H1 (cell line): ENCODE results near the gene RFX1. TPM values are rescaled to one million over a fixed set of nuclear protein-coding genes. Genes with fewer than 3 reads are reported as not detected.

ENCODE experiments used
- CTCF ChIA-PET: fragments of 300-600 bp; sonication (Branson Sonifier 250); formaldehyde crosslinking; loops from one replicate; lab custom pipeline; 2021; ENCODE audit not compliant: partially characterized antibody; lab: Charles Lee
- POLR2A ChIA-PET: fragments of 300-600 bp; sonication (Branson Sonifier 250); formaldehyde crosslinking; loops from one replicate; lab custom pipeline; 2021; ENCODE audit warnings: inconsistent platforms; ENCODE audit not compliant: partially characterized antibody; lab: Charles Lee
- DNase-seq, 2 experiments: peaks; one replicate each; pipeline versions ENCODE4 v3.0.0 to v3.0.0-alpha.2; 2010 to 2022; ENCODE audit warnings: low spot score in 2 of 2, low read depth in 1 of 2, mixed read lengths in 1 of 2
- FAIRE-seq: peaks from 2 replicates; lab custom pipeline; 2011; peaks lifted over from hg19 to GRCh38; lab: Jason Lieb, UNC
- H2AFZ ChIP-seq: 2 replicates; pipeline ENCODE4 v1.8.1; 2012; ENCODE audit warnings: low read length, inconsistent platforms
- H2AK5ac ChIP-seq: 2 replicates; pipeline ENCODE4 v1.6.1; 2013; ENCODE audit warnings: low read depth, low read length
- H2BK120ac ChIP-seq: replicated peaks from 2 replicates; pipeline ENCODE3; 2013; ENCODE audit warnings: low read depth, low read length, inconsistent platforms
- H2BK12ac ChIP-seq: 2 replicates; pipeline ENCODE4 v1.6.1; 2013; ENCODE audit warnings: low read depth, low read length
- H2BK15ac ChIP-seq: 2 replicates; pipeline ENCODE4 v1.6.1; 2013; ENCODE audit warnings: low read length
- H2BK20ac ChIP-seq: 2 replicates; pipeline ENCODE4 v1.6.1; 2013; ENCODE audit warnings: low read length
- H2BK5ac ChIP-seq: 2 replicates; pipeline ENCODE4 v1.6.1; 2013; ENCODE audit warnings: low read depth, low read length
- H3K14ac ChIP-seq: 2 replicates; pipeline ENCODE4 v1.6.1; 2013; ENCODE audit warnings: inconsistent platforms; ENCODE audit not compliant: insufficient read length
- H3K18ac ChIP-seq: 2 replicates; pipeline ENCODE4 v1.6.1; 2013; ENCODE audit warnings: low read length; ENCODE audit errors: extremely low read depth
- H3K23ac ChIP-seq: 2 replicates; pipeline ENCODE4 v1.6.1; 2013; ENCODE audit warnings: inconsistent platforms; ENCODE audit not compliant: insufficient read length
- H3K23me2 ChIP-seq: 2 replicates; pipeline ENCODE4 v1.6.1; 2013; ENCODE audit warnings: low read depth, low read length
- H3K27ac ChIP-seq: 2 replicates; pipeline ENCODE4 v1.6.1; 2011; ENCODE audit warnings: low read depth, low read length, inconsistent platforms
- H3K27me3 ChIP-seq, 4 experiments: replicated peaks in 1 of 4; 1 replicate in 1 of 4; 2 replicates in 3 of 4; pipeline versions ENCODE4 v1.6.1 to v1.8.1; 2011 to 2013; ENCODE audit warnings: low read length in 3 of 4, mild to moderate bottlenecking in 3 of 4, inconsistent platforms in 2 of 4, mixed read lengths in 2 of 4, moderate library complexity in 1 of 4; ENCODE audit not compliant: control insufficient read depth in 3 of 4, insufficient read depth in 3 of 4; ENCODE audit errors: extremely low read depth in 1 of 4
- H3K36me3 ChIP-seq, 4 experiments: 2 replicates each; pipeline versions ENCODE4 v1.6.1 to v1.8.1; 2011 to 2013; ENCODE audit warnings: mild to moderate bottlenecking in 4 of 4, low read length in 3 of 4, moderate library complexity in 2 of 4, control low read depth in 1 of 4, inconsistent platforms in 1 of 4; ENCODE audit not compliant: insufficient read depth in 4 of 4, control insufficient read depth in 2 of 4
- H3K4ac ChIP-seq: replicated peaks from 2 replicates; pipeline ENCODE3; 2013; ENCODE audit warnings: low read length, low read depth, mixed read lengths, inconsistent platforms; ENCODE audit not compliant: insufficient read length
- H3K4me1 ChIP-seq, 4 experiments: replicated peaks in 1 of 4; 1 replicate in 1 of 4; 2 replicates in 3 of 4; pipeline versions ENCODE4 v1.6.1 to v1.8.1; 2011 to 2013; ENCODE audit warnings: low read length in 3 of 4, inconsistent platforms in 2 of 4, mixed read lengths in 1 of 4; ENCODE audit not compliant: insufficient read depth in 4 of 4, control insufficient read depth in 3 of 4
- H3K4me2 ChIP-seq, 2 experiments: 2 replicates each; pipeline versions ENCODE4 v1.6.1 to v1.8.1; 2011 to 2013; ENCODE audit warnings: low read depth in 2 of 2, low read length in 2 of 2, control low read depth in 1 of 2, inconsistent platforms in 1 of 2, mild to moderate bottlenecking in 1 of 2; ENCODE audit not compliant: insufficient read depth in 1 of 2
- H3K4me3 ChIP-seq, 4 experiments: fragments of 200-600, 300-600 bp in 1 of 4; sonication (generic), shearing (Covaris generic), sonication (Bioruptor Twin) in 1 of 4; 2 replicates each; pipeline versions ENCODE4 v1.5.1 to v1.8.1; 2011 to 2016; ENCODE audit warnings: low read length in 4 of 4, low read depth in 3 of 4, control low read depth in 2 of 4, inconsistent platforms in 2 of 4, mild to moderate bottlenecking in 2 of 4, mixed read lengths in 1 of 4, moderate library complexity in 1 of 4; ENCODE audit not compliant: insufficient read depth in 2 of 4; ENCODE audit errors: extremely low read depth in 1 of 4
- H3K56ac ChIP-seq: replicated peaks from 2 replicates; pipeline ENCODE3; 2013; ENCODE audit warnings: low read depth, mild to moderate bottlenecking, mixed read lengths, low read length, inconsistent platforms; ENCODE audit not compliant: insufficient read length
- H3K79me1 ChIP-seq: 2 replicates; pipeline ENCODE4 v1.6.1; 2013; ENCODE audit warnings: low read depth, low read length, control low read depth
- H3K79me2 ChIP-seq, 2 experiments: 2 replicates each; pipeline versions ENCODE4 v1.6.1 to v1.8.1; 2012 to 2013; ENCODE audit warnings: low read length in 2 of 2, mild to moderate bottlenecking in 2 of 2, inconsistent platforms in 1 of 2; ENCODE audit not compliant: insufficient read depth in 2 of 2, control insufficient read depth in 1 of 2
- H3K9ac ChIP-seq, 4 experiments: replicated peaks in 1 of 4; 1 replicate in 1 of 4; 2 replicates in 3 of 4; pipeline versions ENCODE4 v1.6.1 to v1.8.1; 2011 to 2013; ENCODE audit warnings: low read depth in 3 of 4, low read length in 3 of 4, control low read depth in 2 of 4, mild to moderate bottlenecking in 2 of 4, moderate library complexity in 2 of 4, inconsistent platforms in 1 of 4; ENCODE audit errors: extremely low read depth in 1 of 4
- H3K9me3 ChIP-seq, 2 experiments: 2 replicates each; pipeline versions ENCODE4 v1.6.1 to v1.8.1; 2012 to 2013; ENCODE audit warnings: mild to moderate bottlenecking in 2 of 2, moderate library complexity in 2 of 2, control low read depth in 1 of 2, inconsistent platforms in 1 of 2, low read depth in 1 of 2, low read length in 1 of 2, mixed read lengths in 1 of 2; ENCODE audit not compliant: insufficient read depth in 2 of 2
- H4K20me1 ChIP-seq, 2 experiments: replicated peaks in 1 of 2; 2 replicates each; pipeline versions ENCODE3 to v1.8.1; 2011 to 2013; ENCODE audit warnings: inconsistent platforms in 2 of 2, low read length in 2 of 2, mild to moderate bottlenecking in 1 of 2; ENCODE audit not compliant: insufficient read depth in 2 of 2, control insufficient read depth in 1 of 2
- H4K5ac ChIP-seq: 2 replicates; pipeline ENCODE4 v1.6.1; 2013; ENCODE audit warnings: low read length, low read depth, mixed read lengths, inconsistent platforms; ENCODE audit not compliant: insufficient read length
- H4K8ac ChIP-seq: 2 replicates; pipeline ENCODE4 v1.8.0; 2013; ENCODE audit warnings: mild to moderate bottlenecking, moderate library complexity, low read length, inconsistent platforms; ENCODE audit not compliant: insufficient read depth; ENCODE audit errors: extremely low read depth
- H4K91ac ChIP-seq: replicated peaks from 2 replicates; pipeline ENCODE3; 2013; ENCODE audit warnings: low read length, mixed read lengths, inconsistent platforms; ENCODE audit not compliant: insufficient read length
- CBX5 ChIP-seq: fragments of 300-800, 300-1000 bp; sonication (generic); IDR thresholded peaks from 2 replicates; pipeline ENCODE4 v1.7.1; 2016; ENCODE audit warnings: antibody characterized with exemption, low read length, low read depth
- NANOG ChIP-seq: IDR thresholded peaks from 2 replicates; pipeline ENCODE4 v1.6.1; 2011; ENCODE audit warnings: low read length, low read depth, mild to moderate bottlenecking, inconsistent platforms; ENCODE audit not compliant: insufficient read depth, poor library complexity, severe bottlenecking
- PHF8 ChIP-seq: fragments of 200-600 bp; sonication (generic); conservative IDR thresholded peaks from 2 replicates; pipeline ENCODE4 v1.7.1; 2012; ENCODE audit warnings: low read depth, mild to moderate bottlenecking, inconsistent platforms, low read length, moderate library complexity
- RXRA ChIP-seq: IDR thresholded peaks from 2 replicates; pipeline ENCODE4 v1.6.1; 2011; ENCODE audit warnings: low read depth, mild to moderate bottlenecking, low read length, moderate library complexity; ENCODE audit not compliant: insufficient read depth
- SAP30 ChIP-seq: fragments of 300-600 bp; sonication (generic); IDR thresholded peaks from 2 replicates; pipeline ENCODE4 v1.7.1; 2012; ENCODE audit warnings: low read length, moderate library complexity, mild to moderate bottlenecking, inconsistent platforms; ENCODE audit not compliant: insufficient read depth, insufficient replicate concordance
- TAF7 ChIP-seq: optimal IDR thresholded peaks from 2 replicates; pipeline ENCODE3; 2011; ENCODE audit warnings: low read depth, mild to moderate bottlenecking, inconsistent platforms, low read length, moderate library complexity, borderline replicate concordance
- TCF12 ChIP-seq: IDR thresholded peaks from 2 replicates; pipeline ENCODE4 v1.6.1; 2011; ENCODE audit warnings: low read depth, mild to moderate bottlenecking, low read length
- WGBS, 2 experiments: shearing (Covaris generic) in 1 of 2; methylation state at CpG; one replicate each; pipeline versions ENCODE4 v1.1.6 to v1.1.7; 2013 to 2015; ENCODE audit warnings: low lambda C conversion rate in 2 of 2, mixed read lengths in 2 of 2, inconsistent platforms in 1 of 2, low coverage in 1 of 2, missing lambda C conversion rate in 1 of 2; ENCODE audit not compliant: insufficient replicate concordance in 2 of 2, insufficient coverage in 1 of 2, insufficient read length in 1 of 2; ENCODE audit errors: extremely low coverage in 1 of 2, missing lambda C conversion rate in 1 of 2; 5-methylcytosine and 5-hydroxymethylcytosine counted together
- polyA plus RNA-seq, 7 experiments: library from polyadenylated mRNA; depleted of rRNA in 3 of 7; stranded (reverse) in 5 of 7; unstranded in 2 of 7; fragments of >200 nt in 5 of 7; fragments of 200-250 nt in 2 of 7; gene quantifications; 1 replicate in 5 of 7; 2 replicates in 1 of 7; 4 replicates in 1 of 7; pipeline versions ENCODE4 v1.2.1 to v1.2.3, GENCODE V29; 2011 to 2013; ENCODE audit warnings: missing spikeins in 2 of 7, mixed read lengths in 2 of 7
- total RNA-seq: library from RNA; stranded (reverse); fragmentation: NEBNext Ultra II Directional; extraction: Animal tissue kit (Norgen Biotek cat#: 25700); gene quantifications from 2 replicates; pipeline ENCODE4 v1.2.1, GENCODE V29; 2021

Gene RFX1
- total and polyA plus RNA-seq, 2 of the 8 experiments (the other 6 are each of a cell fraction or from before 2014, with no cell fraction given) = 4.9 to 17.0 TPM

GRCh38 chr19:13918726-13919411 is 87.3 kb downstream of the RFX1 start:
- FAIRE-seq = no peak
- Histone ChIP-seq H2BK15ac (no peak overlapping the region), H3K4me3 (no peak overlapping the region), H2AK5ac (no peak overlapping the region), H3K79me1 (no peaks in the 10 kb centered on the region), H4K8ac (no peak overlapping the region), H3K9ac (no peak overlapping the region), H3K14ac (no peak overlapping the region), H3K23ac (no peak overlapping the region), H3K27ac (no peak overlapping the region), H4K91ac (no peak overlapping the region), H2AFZ (no peak overlapping the region), H3K23me2 (no peaks in the 10 kb centered on the region), H4K20me1 (peaks cover 0 to 3% of the 10 kb centered on the region in 2 experiments), H3K4me1 (no peaks in the 10 kb centered on the region), H3K18ac (no peak overlapping the region), H2BK12ac (no peak overlapping the region), H3K27me3 (no peaks in the 10 kb centered on the region), H2BK5ac (no peak overlapping the region), H3K9me3 (peaks cover 9 to 10% of the 10 kb centered on the region in 2 experiments), H3K36me3 (peaks cover 9 to 44% (median 37%) of the 10 kb centered on the region in 4 experiments), H2BK120ac (no peak overlapping the region), H3K4me2 (no peak overlapping the region), H3K79me2 (no peaks in the 10 kb centered on the region), H3K56ac (no peak overlapping the region), H3K4ac (no peak overlapping the region), H2BK20ac (no peak overlapping the region), H4K5ac (no peak overlapping the region)
- peak in 1 of 2 experiments; percentile 64 for DNase-seq
- TF ChIP-seq TCF12 (no peak), CBX5 (no peak), SAP30 (no peak), NANOG (no peak), PHF8 (no peak), TAF7 (no peak), RXRA (no peak)
- WGBS, 2 experiments = 96% methylated on average over 4 of the region's 34 CpGs; no CpG with 5 or more reads in 1 of the 2 experiments
- CTCF ChIA-PET = interaction anchor here (1.0 to 1.3 kb wide), 3 partner anchors 8 to 124 kb away, joined by 3 to 6 read pairs (median 4); no protein-coding TSS in a partner anchor
- POLR2A ChIA-PET = interaction anchor here (1.1 to 1.3 kb wide), 6 partner anchors 8 to 124 kb away, joined by 3 to 5 read pairs (median 3); no protein-coding TSS in a partner anchor
